SK-N-MC (cell line): ENCODE measurements around the gene SLC41A3.

Experiments used
- EZH2 ChIP-seq: fragments of 200-600 bp; sonication (generic); IDR thresholded peaks from one replicate; pipeline ENCODE4 v1.6.1; 2017; ENCODE audit warnings: antibody characterized with exemption
- FOXP2 ChIP-seq: optimal IDR thresholded peaks from 2 replicates; pipeline ENCODE3; 2011; ENCODE audit warnings: mild to moderate bottlenecking, moderate library complexity; ENCODE audit not compliant: insufficient read depth; ENCODE audit errors: extremely low read length, control extremely low read depth
- POLR2AphosphoS5 ChIP-seq: IDR thresholded peaks from 2 replicates; pipeline ENCODE4 v1.6.1; 2012; ENCODE audit warnings: mild to moderate bottlenecking, low read depth, low read length, borderline replicate concordance

DNA sequence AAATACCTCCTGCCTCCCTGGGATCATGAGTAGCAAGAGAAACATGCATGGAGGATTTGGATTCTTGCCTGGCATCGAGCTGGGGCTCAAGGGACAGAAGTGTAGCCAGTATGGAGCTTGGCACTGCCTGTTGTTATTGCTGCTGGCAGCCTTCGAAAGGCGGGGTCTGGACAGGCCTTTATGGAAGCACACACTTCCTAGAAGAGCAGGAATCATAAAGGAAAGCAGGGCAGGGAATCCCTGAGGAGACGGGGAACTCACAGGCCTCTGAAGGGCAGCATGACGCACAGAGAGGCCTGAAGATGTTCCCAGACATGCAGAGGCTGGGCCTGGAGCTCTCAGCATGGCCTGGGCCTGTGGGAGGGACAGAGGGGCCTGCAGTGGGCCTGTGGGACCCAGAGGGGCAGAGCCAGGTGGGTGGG lies 18.6 kb upstream of the SLC41A3 start:
- TF ChIP-seq EZH2 (no peak), POLR2AphosphoS5 (no peak), FOXP2 (no peak)
